CD4-positive, alpha-beta T cell treated with Interleukin-17A for 4 hours (primary cell): ENCODE results near the gene DNM1.
"Not testable (repeated sequence)": the region's sequence is repeated elsewhere in the genome, so short reads cannot be mapped to it uniquely, and the experiment has no call there.

Source experiments
- DNase-seq: peaks from one replicate; pipeline ENCODE4 v3.0.0-alpha.2; 2020; ENCODE audit warnings: mixed read lengths

The DNM1 gene

DNA sequence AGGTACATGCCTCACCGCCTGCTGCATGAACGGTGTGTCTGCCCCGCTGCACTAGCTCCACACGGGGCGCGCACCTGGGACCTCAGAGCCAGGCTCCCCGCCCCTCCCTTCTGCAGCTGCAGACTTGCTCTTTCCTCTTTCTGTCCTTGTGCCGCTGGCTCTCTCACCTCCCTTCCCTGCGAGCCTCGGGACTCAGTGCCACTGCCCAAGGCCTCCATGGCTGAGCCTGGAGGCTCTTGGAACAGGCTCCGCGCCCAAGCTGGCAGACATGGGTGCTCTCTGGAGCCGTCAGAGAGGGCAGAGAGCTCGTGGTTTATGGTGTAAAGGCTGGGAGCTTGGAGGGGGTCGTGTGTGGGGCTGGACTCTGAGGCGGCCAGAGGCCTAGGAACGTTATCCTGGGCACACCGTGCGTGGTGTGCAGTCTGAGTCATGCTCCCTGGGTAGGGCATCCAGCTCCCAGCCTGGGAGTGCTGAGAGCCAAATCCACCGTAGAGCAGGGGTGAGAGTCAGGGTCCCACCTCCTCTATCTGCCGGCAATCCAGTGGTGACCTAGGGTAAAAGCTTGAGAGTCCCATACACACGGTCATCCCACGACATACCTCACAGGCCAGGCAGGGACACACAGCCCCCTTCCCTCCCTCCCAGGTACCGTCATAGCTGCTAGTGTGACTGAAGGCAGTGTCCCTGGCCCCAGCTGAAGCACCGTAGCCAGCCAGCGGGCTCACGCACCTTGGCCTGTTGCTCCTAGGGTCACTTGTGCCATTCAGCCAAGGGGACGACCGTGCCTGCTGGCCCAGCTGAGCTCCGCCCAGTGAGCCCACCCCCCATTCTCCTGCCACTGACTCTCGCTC, 50.2 kb downstream of the DNM1 start:
- no peak for DNase-seq

DNA sequence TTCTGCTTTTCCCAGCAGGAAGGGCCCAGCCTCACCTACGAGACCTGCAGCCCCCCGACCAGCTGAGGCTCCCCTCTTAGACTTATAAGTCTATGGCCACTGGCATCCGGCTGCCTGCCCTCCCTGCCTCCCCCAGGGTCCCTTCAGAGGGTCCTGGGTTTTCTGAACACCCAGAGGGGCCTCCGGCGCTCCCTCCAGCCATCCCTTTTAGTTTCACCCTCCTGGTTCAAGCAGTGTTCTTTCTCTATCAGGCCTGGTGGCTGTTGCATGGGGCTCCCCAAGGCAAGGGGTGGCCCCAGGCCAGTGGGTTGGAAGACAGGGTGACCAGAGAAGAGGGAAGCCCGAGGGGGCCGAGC, 50.8 kb downstream of the DNM1 start:
- DNase-seq: no peak

DNA sequence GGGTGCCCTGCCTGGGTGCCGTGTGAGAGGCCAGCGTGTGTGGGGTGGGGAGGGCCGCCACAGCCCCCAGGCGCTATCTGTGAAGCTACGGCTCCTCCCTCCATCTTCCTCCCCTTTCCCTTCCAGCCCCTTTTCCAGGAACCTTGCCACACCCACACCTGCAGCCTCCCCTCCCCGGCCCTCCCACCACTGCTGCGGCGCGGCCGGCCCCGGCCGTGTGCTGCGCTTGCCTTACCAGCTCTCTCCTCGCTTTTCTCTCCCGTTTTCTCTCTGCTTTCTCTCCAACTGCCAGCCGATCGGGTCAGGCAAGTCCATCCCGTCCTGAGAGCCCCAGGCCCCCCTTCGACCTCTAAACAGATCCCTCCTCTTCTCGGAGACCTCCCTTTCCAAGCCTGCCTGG, 51.2 kb downstream of the DNM1 start:
- DNase-seq: no peak

DNA sequence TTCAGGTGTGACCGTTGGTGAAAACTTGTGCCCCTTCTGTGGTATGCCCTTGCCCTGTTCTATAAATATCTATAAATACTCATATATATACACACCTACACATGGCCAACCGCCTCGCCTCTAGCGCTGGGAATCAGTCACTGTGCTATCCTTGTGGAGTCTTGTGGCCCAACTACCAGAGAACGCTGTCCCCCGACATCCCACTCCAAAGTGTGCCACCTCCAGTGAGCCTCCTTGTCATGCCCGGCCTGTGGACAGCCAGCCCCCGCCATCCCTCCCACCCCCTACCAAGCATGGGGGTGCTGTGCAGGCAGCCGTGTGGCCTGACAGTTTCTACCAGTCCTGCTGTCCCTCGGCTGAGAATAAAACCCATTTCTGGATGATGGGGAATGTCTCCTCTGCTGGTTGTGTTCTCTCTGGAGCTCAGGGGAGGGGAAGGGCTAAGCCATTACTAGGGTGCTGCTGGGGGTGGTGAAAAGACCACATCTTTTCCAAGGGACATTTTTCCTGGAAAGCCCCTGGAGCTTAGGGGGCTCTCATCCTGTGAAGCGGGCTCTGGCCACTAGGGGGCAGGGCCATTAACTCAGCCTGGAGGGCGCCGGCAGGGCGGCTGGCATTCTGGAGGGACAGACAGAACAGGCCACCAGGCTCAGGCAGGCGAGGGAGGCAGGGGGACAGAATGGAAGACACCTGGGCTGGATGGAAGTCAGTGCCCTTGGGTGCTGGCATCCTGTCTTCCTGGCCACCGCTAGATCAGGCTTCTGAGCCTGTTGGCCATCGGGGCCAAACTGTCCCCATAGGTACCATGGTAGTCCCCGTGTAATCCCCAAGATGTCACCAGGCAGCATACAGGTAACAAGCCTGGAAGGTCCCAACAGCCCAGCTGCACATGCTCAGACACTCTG, 51.9 kb downstream of the DNM1 start:
- peak; percentile 72 for DNase-seq

DNA sequence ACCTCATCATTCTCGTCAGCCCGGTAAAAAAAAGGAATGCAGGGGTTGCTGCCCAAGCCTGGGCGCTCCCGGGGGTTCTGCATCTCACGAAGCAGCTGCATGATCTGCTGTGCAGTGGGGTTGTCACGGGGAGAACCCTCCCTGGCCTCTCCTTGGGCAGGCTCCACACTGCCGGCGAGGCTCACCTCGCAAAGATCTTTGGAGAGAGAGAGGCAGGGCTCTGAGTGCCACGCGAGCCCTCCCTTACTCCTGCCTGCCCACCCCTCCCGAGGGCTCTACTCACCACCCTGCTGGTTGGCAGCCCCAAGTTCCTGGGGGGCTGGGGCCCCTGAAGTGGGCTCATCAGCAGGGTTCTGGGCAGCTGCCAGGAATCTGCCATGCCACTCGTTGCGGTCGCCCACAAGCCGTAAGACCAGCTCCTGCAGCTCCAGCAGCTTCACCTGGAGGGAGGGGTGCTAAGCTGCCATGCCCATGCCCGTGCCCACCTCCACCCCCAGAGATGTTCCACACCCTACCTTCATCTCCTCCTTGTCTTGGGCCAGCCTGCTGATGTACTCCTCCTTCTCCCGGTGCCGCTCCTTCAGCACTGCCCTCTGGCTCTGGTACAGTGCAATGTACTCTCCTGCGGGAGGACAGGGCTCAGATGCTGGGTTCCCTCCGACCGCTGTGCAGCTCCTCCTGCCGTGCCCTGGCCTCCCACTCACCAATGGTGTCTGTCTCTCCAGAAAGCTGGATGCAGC, 54.1 kb downstream of the DNM1 start:
- DNase-seq: no peak

DNA sequence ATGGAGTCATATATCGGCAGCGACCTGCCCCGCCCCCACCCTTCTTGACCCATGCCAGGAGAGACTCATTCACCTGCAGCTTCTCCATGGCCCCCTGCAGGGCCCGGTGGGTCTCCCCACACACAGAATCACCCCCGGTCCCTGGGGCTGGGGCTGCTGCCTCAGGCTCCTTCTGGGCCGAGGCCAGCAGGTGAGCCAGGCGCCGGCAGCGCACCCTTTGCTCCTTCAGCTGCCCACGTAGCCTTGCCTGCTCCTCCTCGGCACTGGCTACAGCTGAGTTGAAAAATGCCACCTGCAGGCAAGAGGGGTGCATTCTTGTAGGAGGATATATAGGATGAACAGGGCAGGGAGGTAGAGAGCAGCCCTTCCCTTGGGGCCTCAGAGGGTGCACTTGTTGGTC, 54.7 kb downstream of the DNM1 start:
- no peak for DNase-seq

DNA sequence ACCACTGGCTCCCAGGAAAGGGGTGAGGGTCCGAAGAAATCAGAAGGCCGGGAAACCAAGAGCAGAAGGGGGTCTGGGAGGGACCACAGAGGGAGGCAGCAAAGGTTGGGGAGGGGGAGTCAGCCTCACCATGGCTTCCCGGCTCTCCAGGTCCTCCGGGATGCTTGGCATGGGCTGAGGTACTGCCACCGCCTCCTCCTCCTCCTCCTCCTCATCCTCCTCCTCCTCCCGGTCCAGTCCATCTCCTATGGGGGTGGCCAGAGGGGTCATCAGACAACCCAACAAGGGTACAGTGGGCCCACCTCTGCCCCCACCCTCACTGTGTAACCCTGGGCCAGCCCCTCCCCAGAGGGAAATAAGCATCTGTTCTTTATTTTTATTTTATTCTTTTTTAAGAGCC, 55.1 kb downstream of the DNM1 start:
- no peak for DNase-seq

DNA sequence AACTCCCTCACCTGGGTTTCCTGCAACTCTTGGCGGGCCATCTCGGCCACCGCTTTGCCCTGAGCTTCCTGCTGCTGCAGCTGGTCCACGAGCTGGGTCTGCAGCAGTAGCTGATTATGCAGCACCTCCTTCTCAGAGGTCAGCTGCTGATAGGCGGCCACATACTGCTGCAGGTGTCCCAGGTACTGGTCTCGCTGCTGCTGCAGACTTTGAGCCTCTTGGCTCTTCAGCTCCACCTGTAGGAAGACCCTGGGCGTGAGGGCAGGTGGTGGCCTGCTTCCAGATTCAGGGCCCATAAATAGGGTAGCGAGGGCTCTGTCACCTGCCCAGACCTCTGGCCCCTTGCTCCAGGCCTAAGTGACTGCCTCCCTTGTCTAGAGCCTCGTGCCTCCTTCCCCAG, 56.0 kb downstream of the DNM1 start:
- DNase-seq: no peak

DNA sequence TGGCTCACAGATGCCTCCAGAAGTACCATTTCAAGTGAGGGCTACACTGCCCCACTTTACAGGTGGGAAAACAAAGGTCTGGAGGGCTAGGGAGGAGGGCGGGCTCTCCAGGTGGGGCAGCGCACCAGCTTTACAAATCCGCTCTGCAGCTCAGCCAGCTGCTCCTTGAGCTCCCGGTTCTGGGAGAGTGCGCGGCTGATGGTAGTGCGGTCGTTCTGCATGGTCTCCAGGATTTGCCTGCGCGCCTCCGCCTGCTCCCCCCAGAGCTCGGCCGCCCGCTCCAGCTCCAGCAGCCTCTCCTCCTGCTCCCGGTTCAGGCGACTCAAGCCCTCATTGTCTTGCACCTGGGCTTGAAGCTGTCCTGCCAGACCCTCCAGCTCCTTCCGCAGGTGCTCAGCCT, 57.2 kb downstream of the DNM1 start:
- no peak for DNase-seq

DNA sequence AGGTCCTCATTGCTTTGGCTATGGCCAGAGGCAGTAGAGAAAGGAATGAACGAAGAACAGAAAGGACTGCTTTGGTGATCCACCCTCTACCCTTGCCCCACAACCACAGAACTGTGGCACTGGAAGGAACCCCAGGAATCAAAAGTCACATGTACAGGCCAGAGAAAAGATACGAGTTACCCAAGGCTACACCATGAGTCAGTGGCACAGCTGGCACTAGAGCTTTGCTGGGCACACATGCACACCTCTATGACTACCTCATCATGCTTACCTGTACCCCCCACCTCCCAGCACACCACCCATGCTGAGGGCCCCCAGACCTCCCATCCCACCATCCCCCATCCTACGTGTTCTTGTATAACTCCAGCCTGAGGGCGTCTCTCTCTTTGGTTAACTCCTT, 59.5 kb downstream of the DNM1 start:
- DNase-seq: no peak

DNA sequence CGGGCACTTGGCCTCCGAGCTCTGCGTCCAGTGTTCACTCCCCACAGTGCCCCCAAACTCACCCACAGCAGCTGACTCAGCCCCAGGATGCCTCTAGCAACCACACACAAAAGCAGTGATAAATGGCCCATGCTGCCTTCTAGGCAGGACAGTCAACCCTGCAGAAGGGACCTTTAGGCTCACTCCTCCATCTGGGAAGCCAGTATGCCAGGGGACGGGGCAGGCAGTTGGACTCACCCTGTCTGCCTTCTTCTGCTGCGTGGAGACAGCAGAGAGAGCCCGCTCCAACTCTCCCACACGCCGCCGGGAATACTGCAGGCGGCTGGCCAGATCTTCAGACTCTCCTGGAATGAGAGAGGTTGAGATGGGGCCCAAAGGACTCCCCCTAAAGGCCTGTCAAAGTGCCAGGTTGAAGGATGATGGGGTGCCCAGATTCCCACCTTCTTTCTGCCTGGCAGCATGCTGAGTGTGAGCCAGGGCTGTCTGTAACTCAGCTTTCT, 62.2 kb downstream of the DNM1 start:
- no peak for DNase-seq

DNA sequence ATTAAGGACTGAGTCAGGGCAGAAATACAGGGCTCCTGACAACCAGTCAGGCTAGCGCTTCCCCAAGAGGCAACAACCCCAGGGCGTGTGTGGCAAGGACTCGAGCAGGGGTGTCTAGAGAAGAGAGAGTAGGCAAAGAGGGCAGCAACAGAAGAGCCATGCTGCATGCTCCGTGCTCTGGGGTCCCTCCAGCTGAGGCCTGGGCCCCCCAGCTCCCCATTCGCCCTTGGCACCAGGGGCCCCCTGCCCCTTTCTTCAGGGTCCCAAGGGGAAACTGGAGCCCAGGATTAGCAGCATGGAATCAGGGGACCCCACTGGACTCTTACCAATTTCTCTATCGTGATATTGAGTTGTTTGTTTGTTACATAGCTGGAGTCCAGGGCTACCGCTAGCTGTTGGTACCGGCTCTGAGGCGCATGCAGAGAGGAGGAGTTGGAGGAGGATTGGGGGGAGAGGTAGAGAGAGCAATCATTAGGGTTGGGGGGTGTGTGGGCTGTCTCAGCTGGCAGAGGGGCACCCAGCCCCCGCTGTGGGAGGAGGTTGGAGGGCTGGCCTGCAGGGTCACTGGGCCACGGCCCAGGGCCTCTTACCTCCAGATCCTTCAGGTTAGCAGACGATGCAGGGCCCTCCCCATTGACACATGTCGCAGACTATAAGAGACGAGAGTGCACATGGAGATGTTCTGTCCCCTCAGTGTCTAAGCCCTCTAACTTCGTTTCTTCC, 63.9 kb downstream of the DNM1 start:
- DNase-seq: no peak

DNA sequence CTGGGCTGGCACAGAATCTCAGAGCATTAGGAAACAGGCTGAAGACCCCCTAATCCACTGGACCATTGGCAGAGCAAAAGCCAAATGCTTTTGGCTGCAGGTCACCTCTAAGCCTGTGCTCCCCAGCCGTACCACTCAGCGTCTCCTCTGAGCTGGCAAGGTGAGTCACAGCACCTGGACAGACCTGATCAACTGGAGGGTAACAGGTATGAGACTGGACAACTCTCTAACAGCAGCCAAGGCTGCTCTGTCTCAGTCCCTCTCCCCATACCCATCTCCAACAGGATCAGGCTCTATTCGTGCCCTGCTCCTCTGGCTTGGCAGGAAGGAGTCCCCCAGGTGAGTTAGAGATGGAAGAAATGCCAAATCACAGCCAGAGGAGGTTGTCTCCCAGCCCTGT, 67.9 kb downstream of the DNM1 start:
- no peak for DNase-seq

DNA sequence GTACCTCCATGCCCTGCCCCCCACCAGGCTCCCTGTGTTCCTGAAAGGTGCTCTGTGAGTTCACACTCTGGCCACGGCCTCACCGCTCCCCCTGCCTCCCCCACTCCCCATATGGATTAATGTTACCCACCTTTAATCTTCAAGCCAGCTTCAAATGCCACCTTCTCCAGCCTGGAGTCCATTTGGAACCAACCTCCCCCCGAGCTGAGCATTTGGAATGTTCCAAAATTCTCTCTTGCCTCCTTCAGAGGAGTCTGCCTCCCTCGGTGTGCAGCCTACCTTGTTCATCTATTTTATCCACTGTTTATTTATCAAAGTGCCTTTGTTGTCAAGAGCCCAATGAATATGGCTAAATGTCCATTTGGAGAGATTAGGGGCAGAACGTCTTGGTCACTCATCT, 68.3 kb downstream of the DNM1 start:
- DNase-seq: no peak

DNA sequence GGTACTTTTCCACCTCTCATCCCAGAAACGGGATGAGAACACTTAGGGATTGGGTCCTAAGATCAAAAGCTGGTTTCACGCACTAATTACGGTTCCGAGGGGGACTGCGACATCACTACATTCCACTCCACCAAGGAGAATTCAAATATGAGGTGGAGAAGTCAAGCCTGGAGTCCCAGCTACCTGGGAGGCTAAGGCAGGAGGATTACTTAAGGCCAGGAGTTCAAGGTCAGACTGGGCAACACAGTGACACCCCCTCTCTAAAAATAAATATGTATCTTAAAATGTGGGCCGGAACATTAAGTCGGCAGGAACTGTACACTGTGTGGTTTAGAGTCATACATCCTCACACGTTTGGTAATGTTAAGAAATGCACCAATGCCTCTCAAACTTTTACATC, 71.1 kb downstream of the DNM1 start:
- no peak for DNase-seq

DNA sequence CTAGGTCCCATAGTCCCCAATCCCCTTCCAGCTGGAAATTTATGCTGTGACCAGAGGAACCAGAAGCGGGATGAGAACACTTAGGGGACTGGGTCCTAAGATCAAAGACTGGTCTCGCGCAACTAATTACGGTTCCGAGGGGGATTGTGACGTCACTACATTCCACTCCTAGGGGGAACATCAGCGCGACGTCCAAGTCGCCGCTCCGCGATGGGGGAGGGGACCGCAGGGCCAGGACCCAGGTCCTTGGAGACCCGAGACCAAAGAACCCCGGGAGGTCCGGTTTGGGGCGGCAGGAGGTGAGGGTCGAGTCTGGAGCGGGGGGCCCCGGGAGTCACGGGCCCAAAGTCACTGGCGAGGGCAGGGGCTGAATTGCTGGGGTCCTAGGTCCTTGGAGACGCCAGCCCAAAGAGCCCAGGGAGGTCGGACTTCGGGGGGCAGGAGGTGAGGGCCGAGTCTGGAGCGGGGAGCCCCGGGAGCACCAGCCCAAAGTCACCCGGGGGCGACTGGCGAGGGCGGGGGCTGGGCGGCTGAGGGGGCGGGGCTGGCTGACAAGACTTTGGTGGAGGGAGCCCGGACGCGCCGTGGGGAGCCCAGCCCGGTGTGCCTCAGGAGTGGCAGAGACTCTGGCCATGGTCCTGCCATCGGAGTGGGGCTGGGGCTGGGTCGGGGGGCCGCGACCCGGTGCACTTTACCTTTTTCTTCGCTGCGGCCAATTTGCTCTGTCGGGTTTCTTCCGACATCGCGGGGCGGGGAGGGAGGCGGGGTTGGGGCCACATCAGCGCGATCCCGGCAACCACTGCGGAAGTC, 72.2 kb downstream of the DNM1 start, which contains the start of gene GOLGA2:
Gene GOLGA2 (minus strand): TSS at position 810 of the 810 bp plus-strand sequence. CDS start 31 bp downstream, at position 779.
- no peak for DNase-seq

DNA sequence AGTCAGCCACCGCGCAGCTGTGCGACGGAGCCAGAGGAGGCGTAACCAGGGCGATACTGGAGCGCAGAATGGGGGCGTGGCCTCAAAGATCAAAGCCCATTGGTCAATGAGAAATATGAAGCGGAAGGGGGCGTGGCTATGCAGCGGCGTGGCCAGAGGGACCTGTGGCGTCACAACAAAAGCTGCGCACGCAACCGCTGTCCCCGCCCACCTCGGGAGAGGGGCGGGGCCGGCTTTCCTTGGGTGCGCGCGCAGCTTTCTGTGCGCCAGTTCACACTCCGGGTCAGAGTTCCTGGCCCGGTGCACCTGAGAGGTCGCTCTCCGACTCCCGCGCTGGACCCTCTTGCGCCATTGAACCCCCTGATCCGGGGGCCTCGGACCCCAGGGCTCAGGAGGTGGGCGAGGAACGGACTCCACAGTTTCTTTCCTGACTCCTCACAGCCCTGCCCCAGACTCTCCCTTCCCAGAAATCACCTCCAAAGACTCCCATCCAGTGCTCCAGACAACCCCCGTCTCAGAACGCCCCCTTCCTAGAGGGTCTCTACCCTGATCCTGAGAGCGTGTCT, 72.9 kb downstream of the DNM1 start, which contains the start of gene SWI5:
Gene SWI5 (plus strand): TSS at position 269 of the 566 bp plus-strand sequence.
- peak; percentile 100 for DNase-seq

DNA sequence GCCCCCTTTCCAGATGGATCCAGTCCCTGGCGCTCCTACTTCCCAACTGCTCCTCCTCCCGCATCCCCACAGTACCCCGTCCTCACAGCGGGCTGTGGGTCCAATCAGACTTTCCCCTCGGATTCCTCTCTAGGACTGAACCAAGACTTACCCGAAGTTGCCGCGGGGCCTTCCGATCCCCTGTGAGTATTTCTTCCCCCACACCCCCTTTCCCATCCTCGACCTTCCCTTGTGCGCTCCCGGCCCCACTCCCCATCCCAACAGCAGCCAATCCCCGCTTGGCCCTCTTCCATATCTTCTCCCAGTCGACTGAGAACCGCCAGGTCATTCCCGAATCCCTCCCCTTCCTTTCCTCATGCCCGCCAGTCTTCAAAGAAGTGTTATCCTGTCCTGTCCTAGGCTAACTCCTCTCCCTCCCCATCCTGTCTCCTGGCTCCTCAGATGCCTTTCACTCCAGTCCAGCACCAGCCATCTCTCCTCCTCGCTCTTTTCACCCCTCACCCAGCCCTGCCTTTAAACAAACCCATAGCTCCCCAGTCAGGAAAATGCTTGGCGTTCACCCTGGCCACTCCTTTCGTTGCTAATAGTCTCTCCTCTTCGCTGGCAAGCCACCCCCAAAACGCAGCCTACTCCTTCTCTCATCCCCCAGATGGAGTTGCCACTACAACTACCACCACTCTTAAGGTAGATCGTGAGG, 73.5 kb downstream of the DNM1 start:
- no peak for DNase-seq

DNA sequence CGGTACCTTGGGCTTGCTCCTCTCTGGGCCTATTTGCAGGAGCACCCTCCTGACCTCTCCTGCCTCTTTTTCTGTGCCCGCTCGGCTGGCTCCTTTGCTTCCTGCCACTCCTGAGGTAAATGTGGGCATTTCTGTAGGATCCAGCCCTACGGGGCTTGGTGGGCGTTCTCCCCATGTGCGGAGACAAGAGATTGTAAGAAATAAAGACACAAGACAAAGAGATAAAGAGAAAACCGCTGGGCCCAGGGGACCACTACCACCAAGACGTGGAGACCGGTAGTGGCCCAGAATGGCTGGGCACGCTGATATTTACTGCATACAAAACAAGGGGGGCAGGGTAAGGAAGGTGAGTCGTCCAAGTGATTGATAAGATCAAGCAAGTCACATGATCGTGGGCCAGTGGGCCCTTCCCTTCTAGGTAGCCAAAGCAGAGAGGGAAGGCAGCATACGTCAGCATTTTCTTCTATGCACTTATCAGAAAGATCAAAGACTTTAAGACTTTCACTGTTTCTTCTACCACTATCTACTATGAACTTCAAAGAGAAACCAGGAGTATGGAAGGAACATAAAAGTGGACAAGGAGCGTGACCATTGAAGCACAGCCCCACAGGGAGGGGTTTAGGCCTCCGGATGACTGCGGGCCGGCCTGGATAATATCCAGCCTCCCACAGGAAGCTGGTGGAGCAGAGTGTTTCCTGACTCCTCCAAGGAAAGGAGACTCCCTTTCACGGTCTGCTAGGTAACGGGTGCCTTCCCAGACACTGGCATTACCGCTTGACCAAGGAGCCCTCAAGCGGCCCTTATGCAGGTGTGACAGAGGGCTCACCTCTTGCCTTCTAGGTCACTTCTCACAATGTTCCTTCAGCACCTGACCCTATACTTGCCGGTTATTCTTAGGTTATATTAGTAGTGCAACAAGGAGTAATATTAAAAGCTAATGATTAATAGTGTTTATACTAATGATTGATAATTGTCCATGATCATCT, 76.2 kb downstream of the DNM1 start:
- not testable (repeated sequence) for DNase-seq
